Natural killer cell (primary cell): ENCODE measurements around the gene DNASE1L2. TPM values are rescaled to one million over a fixed set of nuclear protein-coding genes. Genes with fewer than 3 reads are reported as not detected.

Source experiments
- ATAC-seq, 3 donors: fragments of 150-1000 bp in 2 of 3; fragments of 200-7000 bp in 1 of 3; cut with Tn5 transposase; 1 replicate in 1 of 3; 2 replicates in 2 of 3; pipeline ENCODE4 v1.10.0; 2021; ENCODE audit warnings: mild to moderate bottlenecking in 2 of 3, moderate library complexity in 2 of 3
- DNase-seq, 2 donors: peaks; one replicate each; pipeline versions ENCODE4 v3.0.0 to v3.0.0-alpha.2; 2013 to 2021; ENCODE audit warnings: mixed read lengths in 1 of 2
- H3K27ac ChIP-seq: one replicate; pipeline ENCODE4 v1.5.1; 2013; ENCODE audit warnings: mild to moderate bottlenecking, low read length
- H3K27me3 ChIP-seq: one replicate; pipeline ENCODE4 v1.6.1; 2013; ENCODE audit warnings: low read length; ENCODE audit not compliant: control insufficient read depth, insufficient read depth
- H3K36me3 ChIP-seq: one replicate; pipeline ENCODE4 v1.6.1; 2013; ENCODE audit warnings: low read length; ENCODE audit not compliant: control insufficient read depth, insufficient read depth
- H3K4me1 ChIP-seq: one replicate; pipeline ENCODE4 v1.6.1; 2013; ENCODE audit warnings: low read length; ENCODE audit not compliant: control insufficient read depth, insufficient read depth
- H3K4me3 ChIP-seq: one replicate; pipeline ENCODE4 v1.5.1; 2013; ENCODE audit warnings: low read length
- H3K9me3 ChIP-seq: one replicate; pipeline ENCODE4 v1.6.1; 2013; ENCODE audit warnings: low read length; ENCODE audit not compliant: control insufficient read depth, insufficient read depth
- H3K27ac Mint-ChIP-seq, 2 donors: one replicate each; pipeline ENCODE4 v1.8.0; 2022; ENCODE audit warnings: mild to moderate bottlenecking in 2 of 2, mixed read lengths in 2 of 2, moderate library complexity in 1 of 2
- H3K27me3 Mint-ChIP-seq, 2 donors: one replicate each; pipeline ENCODE4 v1.8.0; 2022; ENCODE audit warnings: low read depth in 2 of 2, mixed read lengths in 2 of 2
- H3K36me3 Mint-ChIP-seq: one replicate; pipeline ENCODE4 v1.8.0; 2022; ENCODE audit warnings: mixed read lengths
- H3K4me1 Mint-ChIP-seq, 2 donors: one replicate each; pipeline ENCODE4 v1.8.0; 2022; ENCODE audit warnings: mixed read lengths in 2 of 2
- H3K4me3 Mint-ChIP-seq: one replicate; pipeline ENCODE4 v1.8.0; 2022; ENCODE audit warnings: mild to moderate bottlenecking, moderate library complexity, mixed read lengths
- H3K9me3 Mint-ChIP-seq, 2 donors: one replicate each; pipeline ENCODE4 v1.8.0; 2022; ENCODE audit warnings: mixed read lengths in 2 of 2
- CTCF ChIP-seq: fragments of 200-600 bp; IDR thresholded peaks from one replicate; pipeline ENCODE4 v1.8.0; 2022; ENCODE audit warnings: antibody characterized with exemption
- WGBS: methylation state at CpG from one replicate; pipeline ENCODE4 v1.1.7; 2013; ENCODE audit warnings: missing lambda C conversion rate; ENCODE audit not compliant: insufficient coverage; 5-methylcytosine and 5-hydroxymethylcytosine counted together
- intact Hi-C: fragments of 100-400 bp; cut with micrococcal nuclease; formaldehyde crosslinking; loops from one replicate; pipeline ENCODE4 v1.14.2; 2022
- total RNA-seq, 4 donors: library from RNA; stranded (reverse); fragments of 120-200 nt in 1 of 4; gene quantifications; one replicate each; pipeline versions ENCODE4 v1.2.3 to v1.2.4, GENCODE V29; 2013 to 2022

Gene DNASE1L2
- total RNA-seq, 3 donors from 2014 or later (not counting 1 experiment from before 2014, with no cell fraction given): 0.19 to 1.4 (median 0.77) TPM

GRCh38 chr16:2284001-2284770 lies 47.9 kb downstream of the DNASE1L2 start:
- no peak for TF ChIP-seq CTCF

GRCh38 chr16:2284797-2285576 lies 48.7 kb downstream of the DNASE1L2 start:
- H3K4me3 Mint-ChIP-seq: no peak overlapping the region
- intact Hi-C loops: no loop called here
- ATAC-seq: no peak
- H3K4me3 ChIP-seq: no peak overlapping the region
- no peaks in the 10 kb centered on the region for H3K36me3 Mint-ChIP-seq
- peaks cover 4% of the 10 kb centered on the region for H3K36me3 ChIP-seq
- H3K27me3 ChIP-seq: no peaks in the 10 kb centered on the region
- no peaks in the 10 kb centered on the region for H3K9me3 Mint-ChIP-seq
- H3K4me1 ChIP-seq: no peaks in the 10 kb centered on the region
- H3K4me1 Mint-ChIP-seq: no peaks in the 10 kb centered on the region
- no peak for TF ChIP-seq CTCF
- no peaks in the 10 kb centered on the region for H3K27me3 Mint-ChIP-seq
- no peak overlapping the region for H3K27ac ChIP-seq
- DNase-seq: no peak
- no peaks in the 10 kb centered on the region for H3K9me3 ChIP-seq
- H3K27ac Mint-ChIP-seq: no peak overlapping the region
- WGBS: 93% methylated on average over 35 of the region's 35 CpGs

More at GRCh38 chr16:2284001-2284770, 47.9 kb downstream of the DNASE1L2 start:
- no peaks in the 10 kb centered on the region for H3K27me3 ChIP-seq
- no peak overlapping the region for H3K27ac ChIP-seq
- H3K27me3 Mint-ChIP-seq: no peaks in the 10 kb centered on the region
- H3K27ac Mint-ChIP-seq: no peak overlapping the region
- no peaks in the 10 kb centered on the region for H3K36me3 Mint-ChIP-seq
- ATAC-seq (no peak), DNase-seq (no peak)
- H3K4me3 ChIP-seq: no peak overlapping the region
- no peaks in the 10 kb centered on the region for H3K9me3 Mint-ChIP-seq
- H3K4me1 ChIP-seq: no peaks in the 10 kb centered on the region
- H3K4me1 Mint-ChIP-seq: no peaks in the 10 kb centered on the region
- H3K9me3 ChIP-seq: no peaks in the 10 kb centered on the region
- 93% methylated on average over 35 of the region's 37 CpGs for WGBS
- H3K36me3 ChIP-seq: peaks cover 4% of the 10 kb centered on the region
- H3K4me3 Mint-ChIP-seq: no peak overlapping the region
- intact Hi-C loops: no loop called here

- Mint-ChIP-seq H3K36me3 (no peaks in the 10 kb centered on the region), H3K9me3 (no peaks in the 10 kb centered on the region), H3K4me1 (no peaks in the 10 kb centered on the region), H3K27ac (no peak overlapping the region), H3K27me3 (no peaks in the 10 kb centered on the region), H3K4me3 (no peak overlapping the region)
- Histone ChIP-seq H3K9me3 (no peaks in the 10 kb centered on the region), H3K36me3 (peaks cover 9% of the 10 kb centered on the region), H3K4me3 (no peak overlapping the region), H3K27ac (no peak overlapping the region), H3K4me1 (no peaks in the 10 kb centered on the region), H3K27me3 (no peaks in the 10 kb centered on the region)
- no peak for TF ChIP-seq CTCF
- intact Hi-C loops: no loop called here
- no peak for ATAC-seq
- WGBS: 92% methylated on average over 13 of the region's 13 CpGs
- no peak for DNase-seq
These were observed 49.5 kb downstream of the DNASE1L2 start for GRCh38 chr16:2285731-2286191.
